HL-60 (cell line): ENCODE measurements around the gene SLC1A1.

Experiments
- GABPA ChIP-seq: IDR thresholded peaks from 2 replicates; pipeline ENCODE4 v1.6.1; 2012; ENCODE audit warnings: low read depth
- POLR2AphosphoS5 ChIP-seq: IDR thresholded peaks from 2 replicates; pipeline ENCODE4 v1.6.1; 2012; ENCODE audit warnings: low read depth
- REST ChIP-seq: IDR thresholded peaks from 2 replicates; pipeline ENCODE4 v1.6.1; 2012; ENCODE audit warnings: low read depth; ENCODE audit not compliant: insufficient replicate concordance
- TF ChIP-seq, protein P1 (sequence below): IDR thresholded peaks from one replicate; pipeline ENCODE4 v1.5.1; 2011; ENCODE audit warnings: low read length, control low read depth, inconsistent platforms; ENCODE audit not compliant: insufficient read depth

DNA sequence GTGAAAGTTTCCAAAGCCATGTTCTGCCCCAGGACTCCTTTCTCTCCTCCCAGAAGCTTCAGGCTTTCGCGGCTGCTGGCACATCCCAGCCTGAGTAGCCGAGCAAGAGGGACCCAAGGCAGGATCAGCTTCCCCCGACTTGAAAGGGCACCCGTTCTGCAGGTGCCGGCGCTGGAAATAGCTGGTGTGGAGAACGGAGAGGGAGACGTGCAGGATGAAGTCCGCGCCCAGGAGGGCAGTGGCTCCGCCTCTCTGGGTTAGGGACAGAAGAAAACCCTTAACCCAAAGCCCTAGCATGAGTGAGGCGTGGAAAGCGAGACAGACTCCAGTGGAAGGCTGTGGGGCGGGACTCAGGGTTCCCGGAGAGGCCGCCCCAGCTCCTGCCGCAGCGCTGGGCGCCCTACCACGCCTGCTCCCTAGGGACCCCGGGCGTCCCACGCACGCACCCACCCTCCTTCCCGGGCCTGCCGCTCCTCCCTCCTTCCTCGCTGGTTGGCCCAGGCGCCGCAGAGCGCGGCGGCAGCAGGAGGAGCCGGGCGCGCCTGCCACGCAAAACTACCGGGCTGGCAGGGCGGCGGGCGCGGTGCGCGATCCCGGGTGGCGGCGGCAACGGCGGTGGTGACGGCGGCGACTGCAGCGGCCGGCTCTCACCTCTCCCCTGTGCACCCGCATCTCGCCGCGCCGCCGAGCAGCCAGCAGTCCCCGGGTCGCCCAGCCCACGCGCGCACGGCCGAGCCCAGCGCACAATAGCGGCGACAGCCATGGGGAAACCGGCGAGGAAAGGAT lies at the start of gene SLC1A1:
- no peak for TF ChIP-seq POLR2AphosphoS5
- TF ChIP-seq, protein P1, sequence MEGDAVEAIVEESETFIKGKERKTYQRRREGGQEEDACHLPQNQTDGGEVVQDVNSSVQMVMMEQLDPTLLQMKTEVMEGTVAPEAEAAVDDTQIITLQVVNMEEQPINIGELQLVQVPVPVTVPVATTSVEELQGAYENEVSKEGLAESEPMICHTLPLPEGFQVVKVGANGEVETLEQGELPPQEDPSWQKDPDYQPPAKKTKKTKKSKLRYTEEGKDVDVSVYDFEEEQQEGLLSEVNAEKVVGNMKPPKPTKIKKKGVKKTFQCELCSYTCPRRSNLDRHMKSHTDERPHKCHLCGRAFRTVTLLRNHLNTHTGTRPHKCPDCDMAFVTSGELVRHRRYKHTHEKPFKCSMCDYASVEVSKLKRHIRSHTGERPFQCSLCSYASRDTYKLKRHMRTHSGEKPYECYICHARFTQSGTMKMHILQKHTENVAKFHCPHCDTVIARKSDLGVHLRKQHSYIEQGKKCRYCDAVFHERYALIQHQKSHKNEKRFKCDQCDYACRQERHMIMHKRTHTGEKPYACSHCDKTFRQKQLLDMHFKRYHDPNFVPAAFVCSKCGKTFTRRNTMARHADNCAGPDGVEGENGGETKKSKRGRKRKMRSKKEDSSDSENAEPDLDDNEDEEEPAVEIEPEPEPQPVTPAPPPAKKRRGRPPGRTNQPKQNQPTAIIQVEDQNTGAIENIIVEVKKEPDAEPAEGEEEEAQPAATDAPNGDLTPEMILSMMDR = no peak
- TF ChIP-seq GABPA = no peak
- TF ChIP-seq REST = no peak
